Heart left ventricle (tissue), 16 donors: Measurements from ENCODE around the gene IL1RL2. TPM values are rescaled to one million over a fixed set of nuclear protein-coding genes. Genes with fewer than 3 reads are reported as not detected.

ENCODE experiments used
- ATAC-seq, 4 donors: fragments of 200-7000 bp; cut with Tn5 transposase; one replicate each; pipeline ENCODE4 v1.9.1; 2020 to 2022; ENCODE audit warnings: moderate library complexity in 4 of 4, mild to moderate bottlenecking in 3 of 4, moderate number of reproducible peaks in 1 of 4
- DNase-seq, 5 donors: peaks; one replicate each; pipeline ENCODE4 v3.0.0-alpha.2; 2020
- H3K27ac ChIP-seq, 12 donors: fragments of 200-600 bp; sonication (generic) in 4 of 12; one replicate each; pipeline versions ENCODE4 v1.5.0 to v1.8.0; 2016 to 2022; ENCODE audit warnings: mild to moderate bottlenecking in 2 of 12
- H3K27me3 ChIP-seq, 9 donors: fragments of 200-600 bp; sonication (generic) in 2 of 9; one replicate each; pipeline versions ENCODE4 v1.5.1 to v1.8.0; 2016 to 2022; ENCODE audit warnings: mild to moderate bottlenecking in 3 of 9
- H3K36me3 ChIP-seq, 9 donors: fragments of 200-600 bp; sonication (generic) in 2 of 9; one replicate each; pipeline versions ENCODE4 v1.5.0 to v1.8.0; 2018 to 2022; ENCODE audit warnings: mild to moderate bottlenecking in 2 of 9
- H3K4me1 ChIP-seq, 12 donors: fragments of 200-600 bp; sonication (generic) in 4 of 12; one replicate each; pipeline versions ENCODE4 v1.5.0 to v1.8.0; 2016 to 2022; ENCODE audit warnings: mild to moderate bottlenecking in 3 of 12
- H3K4me3 ChIP-seq, 12 donors: fragments of 200-600 bp; sonication (generic) in 4 of 12; one replicate each; pipeline versions ENCODE4 v1.5.0 to v1.8.0; 2017 to 2022; ENCODE audit warnings: mild to moderate bottlenecking in 9 of 12, moderate library complexity in 4 of 12
- H3K9me3 ChIP-seq, 12 donors: fragments of 200-600 bp; sonication (generic) in 4 of 12; one replicate each; pipeline versions ENCODE4 v1.5.0 to v1.8.0; 2016 to 2022; ENCODE audit warnings: mild to moderate bottlenecking in 1 of 12
- CTCF ChIP-seq, 12 donors: fragments of 200-600 bp; sonication (generic) in 4 of 12; IDR thresholded peaks; one replicate each; pipeline versions ENCODE4 v1.5.0 to v1.8.0; 2018 to 2022; ENCODE audit warnings: antibody characterized with exemption in 12 of 12, mild to moderate bottlenecking in 5 of 12
- POLR2A ChIP-seq, 2 donors: fragments of 450-650 bp; IDR thresholded peaks; one replicate each; pipeline ENCODE4 v1.6.1; 2017; ENCODE audit warnings: antibody characterized with exemption in 2 of 2, mild to moderate bottlenecking in 2 of 2, moderate library complexity in 2 of 2
- WGBS, 4 donors: extraction: QIAGEN DNeasy Blood & Tissue Kit in 2 of 4; methylation state at CpG; one replicate each; pipeline versions ENCODE4 v1.1.5 to v1.1.7; 2013 to 2018; 5-methylcytosine and 5-hydroxymethylcytosine counted together
- intact Hi-C, 10 donors: fragments of 100-400 bp; cut with DNase I; formaldehyde crosslinking; loops; one replicate each; pipeline versions ENCODE4 v1.11.1 to v1.14.2; 2022
- polyA plus RNA-seq, 2 donors: library from polyadenylated mRNA; stranded (reverse); fragments of 200-250 nt; gene quantifications; one replicate each; pipeline ENCODE4 v1.2.3, GENCODE V29; 2013
- total RNA-seq, 9 donors: library from RNA; depleted of rRNA in 2 of 9; stranded (reverse); fragments of >200 nt in 2 of 9; fragmentation: NEBNext Ultra II Directional in 3 of 9; extraction: Animal tissue kit (Norgen Biotek cat#: 25700) in 3 of 9; gene quantifications; one replicate each; pipeline versions ENCODE4 v1.1.0 to v1.2.4, GENCODE V29; 2016 to 2023
- donor health status: ischemic (EF 13 %, LVEDD 7.1; RV severe dilation, severe dysfunction).
- donor health status: healthy with polysubstance abuse.
- donor health status: DM: no; HTN: yes; CAD: no.
- donor health status: DM: no; HTN: no; CAD: no.
- donor health status: ischemic (EF 25% LVEDD 6.9; RV normal size, moderate dysfunction).
- donor health status: ischemic (EF 25% LVEDD 5.7; RV mildly dilated, moderate dysfunction).
- donor health status: healthy.
- donor health status: DM: yes; HTN: yes; CAD: no.
- donor health status: ischemic (EF 35%, LVEDD 5.7; RV mildly dilated, moderate dysfunction).
- donor health status: nonischemic (EF 11% LVEDD 7.7; RV severe dilation, severe dysfunction).
- donor health status: DM: yes; HTN: yes; CAD: no.
- donor health status: PGD.
- donor health status: ischemic (EF 29% LVEDD 5.4; RV normal size, mild dysfunction).
- donor health status: nonischemic (EF 23%, LVEDD 6.1; RV moderate dilation, normal function).

Gene IL1RL2
- total and polyA plus RNA-seq, 11 donors: 0.22 to 0.75 (median 0.43) TPM; not detected in 5

- H3K9me3 ChIP-seq: no peaks in the 10 kb centered on the region
- peaks cover 0 to 29% (median 12%) of the 10 kb centered on the region in 12 donors for H3K4me1 ChIP-seq
- ATAC-seq (no peak), DNase-seq (no peak)
- peaks cover 0 to 2% (median 0%) of the 10 kb centered on the region in 9 donors for H3K27me3 ChIP-seq
- no peaks in the 10 kb centered on the region for H3K36me3 ChIP-seq
- 81 to 88% (median 85%) methylated on average over 6 of the region's 6 CpGs for WGBS, 4 donors
- no peak for TF ChIP-seq POLR2A (IDR thresholded peaks at IDR 0.05)
- TF ChIP-seq CTCF (IDR thresholded peaks at IDR 0.05): no peak
- peak overlapping the region in 1 of 12 donors; percentile 69 for H3K27ac ChIP-seq
- H3K4me3 ChIP-seq: no peak overlapping the region
- intact Hi-C loops: loop anchor here (2.0 to 10.0 kb wide), 11 partner anchors 54 to 359 kb away; partner anchors contain the start of genes IL1RL2 (in 4 of the 10) and IL18R1 (in 1 of the 10)
These were observed 54.9 kb downstream of the IL1RL2 start for GRCh38 chr2:102241616-102242305.

- Histone ChIP-seq H3K27me3 (peaks cover 0 to 8% (median 0%) of the 10 kb centered on the region in 9 donors), H3K4me3 (peak overlapping the region in 1 of 12 donors; percentile 22), H3K4me1 (peaks cover 0 to 13% (median 7%) of the 10 kb centered on the region in 12 donors), H3K27ac (peak overlapping the region in 8 of 12 donors; percentile 14 to 61 (median 39)), H3K9me3 (no peaks in the 10 kb centered on the region), H3K36me3 (no peaks in the 10 kb centered on the region)
- ATAC-seq: peak in 3 of 4 donors; percentile 16 to 32 (median 30)
- 65 to 76% (median 71%) methylated on average over 27 of the region's 27 CpGs for WGBS, 4 donors
- intact Hi-C loops: loop anchor here in 4 of 10 donors (5.0 to 10.0 kb wide), 4 partner anchors 89 to 361 kb away; no protein-coding TSS in a partner anchor
- TF ChIP-seq CTCF (IDR thresholded peaks at IDR 0.05) (no peak), POLR2A (IDR thresholded peaks at IDR 0.05) (no peak)
- peak in 4 of 5 donors; percentile 32 to 55 (median 40) for DNase-seq
These were observed 58.7 kb downstream of the IL1RL2 start for GRCh38 chr2:102245266-102246151.

DNA sequence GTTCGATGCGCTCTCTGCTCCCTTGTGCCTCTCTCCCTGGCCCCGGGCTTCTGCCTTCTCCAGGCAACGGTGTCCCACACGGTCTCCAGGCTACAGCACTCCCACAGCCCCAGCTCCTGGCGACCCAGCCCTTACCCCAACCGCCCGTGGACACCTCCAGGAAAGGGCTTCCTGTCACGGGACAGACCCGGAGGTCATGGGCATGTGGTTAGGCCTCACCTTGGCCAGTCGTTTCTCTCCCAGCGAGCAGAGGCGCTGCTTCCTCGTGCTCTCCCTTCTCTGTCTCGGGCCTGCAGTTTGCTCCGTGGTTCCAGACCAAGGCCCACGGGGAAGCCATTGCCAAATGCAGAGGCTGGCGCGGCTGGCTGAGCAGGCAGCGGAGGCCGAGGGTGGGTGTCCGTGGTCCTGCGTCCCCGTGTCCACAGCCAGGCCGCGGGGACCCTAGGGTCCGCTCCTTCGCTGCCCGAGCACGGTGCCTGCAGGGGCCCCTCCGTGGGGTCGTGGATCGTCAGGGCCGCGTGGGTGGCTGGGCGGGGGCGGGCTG is 63.5 kb downstream of the IL1RL2 start:
- Histone ChIP-seq H3K27ac (no peak overlapping the region), H3K27me3 (peaks cover 0 to 19% (median 3%) of the 10 kb centered on the region in 9 donors), H3K36me3 (no peaks in the 10 kb centered on the region), H3K9me3 (no peaks in the 10 kb centered on the region), H3K4me1 (peaks cover 0 to 22% (median 6%) of the 10 kb centered on the region in 12 donors), H3K4me3 (no peak overlapping the region)
- TF ChIP-seq POLR2A (IDR thresholded peaks at IDR 0.05) (no peak), CTCF (IDR thresholded peaks at IDR 0.05) (no peak)
- DNase-seq (peak in 1 of 5 donors; percentile 65), ATAC-seq (peak in 1 of 4 donors; percentile 18)
- intact Hi-C loops: loop anchor here in 7 of 10 donors (2.0 to 10.0 kb wide), 6 partner anchors 87 to 197 kb away; partner anchors contain the start of gene IL18R1 (in 1 of the 7)
- WGBS, 4 donors: 80 to 92% (median 86%) methylated on average over 26 to 37 of the region's 37 CpGs
